ENCODE data around the gene TMEM128. TPM values are rescaled to one million over a fixed set of nuclear protein-coding genes. Genes with fewer than 3 reads are reported as not detected.

TMEM128 gene
- total RNA-seq, 1 donor from 2014 or later, result 26.4 TPM

DNA sequence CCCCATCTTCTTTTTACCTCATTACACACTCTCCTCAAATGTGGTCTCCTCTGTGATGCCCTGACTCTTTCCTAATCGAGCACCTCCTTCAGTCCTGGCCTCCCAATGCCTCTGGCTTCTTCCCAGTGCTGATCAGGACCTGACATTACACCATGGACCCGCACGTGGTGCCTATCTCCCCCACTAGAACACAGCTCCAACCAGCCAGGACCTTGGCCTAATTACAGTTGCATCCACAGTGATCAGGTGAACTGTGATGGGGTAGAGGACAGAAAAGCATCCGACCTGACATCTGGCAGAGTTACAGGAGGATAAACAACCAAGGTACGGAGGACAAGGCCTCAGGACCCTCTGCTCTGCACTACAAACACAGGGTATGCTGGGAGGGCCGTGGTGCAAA lies 29.5 kb upstream of the TMEM128 start:
- no peaks in the 10 kb centered on the region for H3K4me1 ChIP-seq
- H3K9me3 ChIP-seq, result no peaks in the 10 kb centered on the region
- H3K36me3 ChIP-seq, result peaks cover 87% of the 10 kb centered on the region
- DNase-seq (no peak), ATAC-seq (no peak)
- TF ChIP-seq, protein P1, sequence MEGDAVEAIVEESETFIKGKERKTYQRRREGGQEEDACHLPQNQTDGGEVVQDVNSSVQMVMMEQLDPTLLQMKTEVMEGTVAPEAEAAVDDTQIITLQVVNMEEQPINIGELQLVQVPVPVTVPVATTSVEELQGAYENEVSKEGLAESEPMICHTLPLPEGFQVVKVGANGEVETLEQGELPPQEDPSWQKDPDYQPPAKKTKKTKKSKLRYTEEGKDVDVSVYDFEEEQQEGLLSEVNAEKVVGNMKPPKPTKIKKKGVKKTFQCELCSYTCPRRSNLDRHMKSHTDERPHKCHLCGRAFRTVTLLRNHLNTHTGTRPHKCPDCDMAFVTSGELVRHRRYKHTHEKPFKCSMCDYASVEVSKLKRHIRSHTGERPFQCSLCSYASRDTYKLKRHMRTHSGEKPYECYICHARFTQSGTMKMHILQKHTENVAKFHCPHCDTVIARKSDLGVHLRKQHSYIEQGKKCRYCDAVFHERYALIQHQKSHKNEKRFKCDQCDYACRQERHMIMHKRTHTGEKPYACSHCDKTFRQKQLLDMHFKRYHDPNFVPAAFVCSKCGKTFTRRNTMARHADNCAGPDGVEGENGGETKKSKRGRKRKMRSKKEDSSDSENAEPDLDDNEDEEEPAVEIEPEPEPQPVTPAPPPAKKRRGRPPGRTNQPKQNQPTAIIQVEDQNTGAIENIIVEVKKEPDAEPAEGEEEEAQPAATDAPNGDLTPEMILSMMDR (IDR thresholded peaks at IDR 0.05), result no peak
- intact Hi-C loops (cut with DNase I), result no loop called here
- H3K27ac ChIP-seq, result no peak overlapping the region
- H3K27me3 ChIP-seq, result no peaks in the 10 kb centered on the region
- no peak overlapping the region for H3K4me3 ChIP-seq

DNA sequence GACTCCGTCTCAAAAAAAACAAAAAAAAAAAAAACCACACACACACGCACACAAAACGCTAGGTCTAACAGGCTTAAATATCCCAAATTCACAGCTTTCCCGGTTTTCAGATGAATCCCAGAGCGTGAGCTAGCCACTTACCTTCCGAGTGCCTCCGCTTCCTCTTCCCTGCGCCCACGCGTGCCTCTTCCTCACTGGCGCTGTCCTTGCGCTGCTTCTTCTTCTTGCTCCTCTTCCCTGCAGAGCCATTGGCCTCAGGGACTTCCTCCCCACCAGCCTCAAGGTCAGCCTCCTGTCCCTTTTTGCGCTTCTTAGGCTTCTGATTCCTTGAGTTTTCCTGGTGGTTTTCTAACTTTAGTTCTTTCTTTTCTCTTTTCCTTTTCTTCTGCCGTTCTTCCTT lies 26.2 kb upstream of the TMEM128 start:
- TF ChIP-seq, protein P1 (IDR thresholded peaks at IDR 0.05), result no peak
- intact Hi-C loops (cut with DNase I), result no loop called here
- no peaks in the 10 kb centered on the region for H3K4me1 ChIP-seq
- H3K27me3 ChIP-seq, result no peaks in the 10 kb centered on the region
- H3K27ac ChIP-seq, result no peak overlapping the region
- H3K9me3 ChIP-seq, result no peaks in the 10 kb centered on the region
- peak; percentile 61 for ATAC-seq
- no peak overlapping the region for H3K4me3 ChIP-seq
- no peak for DNase-seq
- H3K36me3 ChIP-seq, result peaks cover 69% of the 10 kb centered on the region

GRCh38 chr4:4271912-4272311 lies 23.9 kb upstream of the TMEM128 start:
- DNase-seq, result peak; percentile 74
- Histone ChIP-seq H3K9me3 (no peaks in the 10 kb centered on the region), H3K4me3 (no peak overlapping the region), H3K27ac (no peak overlapping the region), H3K36me3 (peaks cover 53% of the 10 kb centered on the region), H3K4me1 (no peaks in the 10 kb centered on the region), H3K27me3 (no peaks in the 10 kb centered on the region)
- TF ChIP-seq, protein P1 (IDR thresholded peaks at IDR 0.05), result no peak
- ATAC-seq, result peak; percentile 50
- intact Hi-C loops (cut with DNase I), result no loop called here

- no peaks in the 10 kb centered on the region for H3K27me3 ChIP-seq
- H3K9me3 ChIP-seq, result no peaks in the 10 kb centered on the region
- intact Hi-C loops (cut with DNase I), result no loop called here
- peaks cover 46% of the 10 kb centered on the region for H3K36me3 ChIP-seq
- no peaks in the 10 kb centered on the region for H3K4me1 ChIP-seq
- DNase-seq (no peak), ATAC-seq (peak; percentile 21)
- H3K4me3 ChIP-seq, result no peak overlapping the region
- peak overlapping the region; percentile 48 for H3K27ac ChIP-seq
- TF ChIP-seq, protein P1 (IDR thresholded peaks at IDR 0.05), result no peak
Observed at GRCh38 chr4:4270529-4270928, 22.5 kb upstream of the TMEM128 start.

DNA sequence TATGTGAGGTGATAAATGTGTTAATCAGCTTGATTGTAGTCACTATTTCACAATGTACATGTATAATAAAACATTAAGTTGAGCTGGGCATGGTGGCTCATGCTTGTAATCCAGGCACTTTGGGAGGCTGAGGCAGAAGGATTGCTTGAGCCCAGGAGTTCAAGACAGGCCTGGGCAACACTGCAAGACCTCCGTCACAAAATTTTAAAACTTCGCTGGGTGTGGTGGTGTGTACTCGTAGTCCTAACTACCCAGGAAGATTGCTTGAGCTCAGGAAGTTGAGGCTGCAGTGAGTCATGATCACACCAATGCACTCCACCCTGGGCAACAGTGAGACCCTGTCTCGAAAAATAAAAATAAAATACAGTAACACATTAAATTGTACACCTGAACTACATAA lies 21.8 kb upstream of the TMEM128 start:
- TF ChIP-seq, protein P1 (IDR thresholded peaks at IDR 0.05), result no peak
- intact Hi-C loops (cut with DNase I), result no loop called here
- Histone ChIP-seq H3K36me3 (peaks cover 44% of the 10 kb centered on the region), H3K4me1 (no peaks in the 10 kb centered on the region), H3K9me3 (no peaks in the 10 kb centered on the region), H3K27me3 (no peaks in the 10 kb centered on the region), H3K27ac (peak overlapping the region; percentile 73), H3K4me3 (no peak overlapping the region)
- peak; percentile 76 for ATAC-seq
- no peak for DNase-seq

DNA sequence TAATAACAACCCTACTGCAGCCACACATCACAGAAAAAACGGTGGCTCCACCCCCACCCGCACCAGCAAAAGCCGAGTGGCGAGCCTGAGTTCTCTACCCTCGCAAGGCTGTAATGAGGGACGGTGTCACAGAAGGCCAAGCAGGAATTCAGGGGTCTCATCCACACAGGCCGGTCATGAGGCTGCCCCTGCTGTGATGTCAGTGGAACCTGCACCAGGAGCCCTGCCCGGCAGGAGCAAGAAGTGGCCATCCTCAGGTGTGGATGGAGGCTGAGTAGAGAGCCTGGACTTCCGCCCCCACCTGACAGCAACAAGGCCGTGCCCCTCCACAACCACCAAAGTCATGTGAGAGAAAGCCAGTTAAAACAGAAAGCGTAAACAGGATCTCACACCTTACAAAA lies 21.3 kb upstream of the TMEM128 start:
- TF ChIP-seq, protein P1 (IDR thresholded peaks at IDR 0.05), result no peak

More for the DNA sequence above, 21.3 kb upstream of the TMEM128 start:
- intact Hi-C loops (cut with DNase I), result no loop called here
- Histone ChIP-seq H3K9me3 (no peaks in the 10 kb centered on the region), H3K4me3 (no peak overlapping the region), H3K4me1 (no peaks in the 10 kb centered on the region), H3K27me3 (no peaks in the 10 kb centered on the region), H3K27ac (peak overlapping the region; percentile 73), H3K36me3 (peaks cover 39% of the 10 kb centered on the region)
- DNase-seq (no peak), ATAC-seq (peak; percentile 3)
